B cell (primary cell): Measurements from ENCODE around the gene TMC1. TPM values are rescaled to one million over a fixed set of nuclear protein-coding genes. Genes with fewer than 3 reads are reported as not detected.

Source experiments
- ATAC-seq: fragments of 200-7000 bp; cut with Tn5 transposase; one replicate; pipeline ENCODE4 v1.10.0; 2021; ENCODE audit warnings: low read depth, mild to moderate bottlenecking, moderate number of reproducible peaks, moderate library complexity
- CTCF ChIA-PET: fragments of 350-600 bp; sonication (Branson Sonifier 250); formaldehyde crosslinking; loops from one replicate; lab custom pipeline; 2021; ENCODE audit warnings: antibody characterized with exemption, inconsistent platforms; lab: Charles Lee
- POLR2A ChIA-PET: fragments of 350-600 bp; sonication (Branson Sonifier 250); formaldehyde crosslinking; loops from one replicate; lab custom pipeline; 2021; ENCODE audit warnings: antibody characterized with exemption; lab: Charles Lee
- DNase-seq: peaks from one replicate; pipeline ENCODE4 v3.0.0; 2013
- H2AFZ ChIP-seq: 2 replicates; pipeline ENCODE4 v1.6.1; 2012; ENCODE audit warnings: mild to moderate bottlenecking, low read depth, low read length; ENCODE audit not compliant: insufficient read depth, poor library complexity, severe bottlenecking
- H3K27ac ChIP-seq, 2 donors: 1 replicate in 1 of 2; 2 replicates in 1 of 2; pipeline ENCODE4 v1.5.1; 2012 to 2013; ENCODE audit warnings: low read length in 2 of 2, mild to moderate bottlenecking in 2 of 2, moderate library complexity in 1 of 2
- H3K27me3 ChIP-seq, 4 experiments: fragments of 200-600 bp in 1 of 4; sonication (generic) in 1 of 4; replicated peaks in 1 of 4; 1 replicate in 2 of 4; 2 replicates in 2 of 4; pipeline versions ENCODE4 v1.6.1 to v1.7.0; 2013 to 2016; ENCODE audit warnings: low read length in 3 of 4, mild to moderate bottlenecking in 2 of 4, mixed read lengths in 1 of 4, moderate library complexity in 1 of 4; ENCODE audit not compliant: insufficient read depth in 4 of 4, control insufficient read depth in 3 of 4; ENCODE audit errors: control extremely low read depth in 1 of 4
- H3K36me3 ChIP-seq, 2 experiments: replicated peaks in 1 of 2; 1 replicate in 1 of 2; 2 replicates in 1 of 2; pipeline versions ENCODE4 v1.6.1 to v1.7.1; 2013; ENCODE audit warnings: low read length in 1 of 2; ENCODE audit not compliant: insufficient read depth in 2 of 2, control insufficient read depth in 1 of 2; ENCODE audit errors: control extremely low read depth in 1 of 2, extremely low read depth in 1 of 2
- H3K4me1 ChIP-seq, 2 donors: fragments of 200-600 bp in 1 of 2; sonication (generic) in 1 of 2; 1 replicate in 1 of 2; 2 replicates in 1 of 2; pipeline versions ENCODE4 v1.5.1 to v1.6.1; 2013 to 2017; ENCODE audit warnings: low read length in 2 of 2; ENCODE audit not compliant: control insufficient read depth in 2 of 2, insufficient read depth in 2 of 2
- H3K4me2 ChIP-seq: replicated peaks from 2 replicates; pipeline ENCODE3; 2012; ENCODE audit warnings: mild to moderate bottlenecking, low read depth, low read length; ENCODE audit not compliant: poor library complexity, severe bottlenecking
- H3K4me3 ChIP-seq, 5 experiments: fragments of 200-600 bp in 1 of 5; sonication (generic) in 1 of 5; 1 replicate in 3 of 5; 2 replicates in 2 of 5; pipeline versions ENCODE4 v1.5.1 to v1.7.0; 2011 to 2016; ENCODE audit warnings: low read length in 4 of 5, mild to moderate bottlenecking in 4 of 5, low read depth in 2 of 5, control low read depth in 1 of 5, moderate library complexity in 1 of 5; ENCODE audit not compliant: insufficient read depth in 1 of 5; ENCODE audit errors: control extremely low read depth in 1 of 5, extremely low read depth in 1 of 5
- H3K79me2 ChIP-seq: fragments of 200-600 bp; sonication (generic); one replicate; pipeline ENCODE4 v1.6.0; 2016; ENCODE audit warnings: low read length; ENCODE audit not compliant: control insufficient read depth, insufficient read depth
- H3K9ac ChIP-seq: fragments of 200-600 bp; sonication (generic); 2 replicates; pipeline ENCODE4 v1.6.1; 2017; ENCODE audit warnings: mild to moderate bottlenecking, low read length, moderate library complexity
- H3K9me3 ChIP-seq, 3 donors: one replicate each; pipeline versions ENCODE4 v1.6.1 to v1.7.1; 2013; ENCODE audit warnings: low read length in 2 of 3; ENCODE audit not compliant: control insufficient read depth in 2 of 3, insufficient read depth in 1 of 3; ENCODE audit errors: control extremely low read depth in 1 of 3
- H4K20me1 ChIP-seq: 2 replicates; pipeline ENCODE4 v1.6.0; 2012; ENCODE audit warnings: mild to moderate bottlenecking, low read length; ENCODE audit not compliant: insufficient read depth, control insufficient read depth, poor library complexity, severe bottlenecking
- H3K27ac Mint-ChIP-seq: one replicate; pipeline ENCODE4 v1.8.0; 2021; ENCODE audit warnings: mixed read lengths
- H3K27me3 Mint-ChIP-seq: one replicate; pipeline ENCODE4 v1.8.0; 2021; ENCODE audit warnings: mixed read lengths
- H3K4me1 Mint-ChIP-seq: one replicate; pipeline ENCODE4 v1.8.0; 2021; ENCODE audit warnings: mixed read lengths
- H3K4me3 Mint-ChIP-seq: one replicate; pipeline ENCODE4 v1.8.0; 2021; ENCODE audit warnings: mixed read lengths
- H3K9me3 Mint-ChIP-seq: one replicate; pipeline ENCODE4 v1.8.0; 2022; ENCODE audit warnings: mixed read lengths; ENCODE audit not compliant: insufficient read depth
- EZH2 ChIP-seq: IDR thresholded peaks from 2 replicates; pipeline ENCODE4 v1.6.1; 2012; ENCODE audit warnings: borderline replicate concordance, low read depth, mild to moderate bottlenecking, moderate library complexity, low read length; ENCODE audit not compliant: insufficient read depth, poor library complexity, severe bottlenecking
- WGBS: methylation state at CpG from one replicate; pipeline ENCODE4 v1.1.5; 2013; ENCODE audit warnings: missing lambda C conversion rate; ENCODE audit not compliant: insufficient coverage; 5-methylcytosine and 5-hydroxymethylcytosine counted together
- intact Hi-C: fragments of 100-400 bp; cut with micrococcal nuclease; formaldehyde crosslinking; loops from one replicate; pipeline ENCODE4 v1.10.0; 2022
- polyA plus RNA-seq: library from polyadenylated mRNA; depleted of rRNA; stranded (reverse); fragments of >200 nt; gene quantifications from 2 replicates; pipeline ENCODE4 v1.2.3, GENCODE V29; 2012
- total RNA-seq, 2 donors: library from RNA; stranded (reverse); fragments of 120-200 nt in 1 of 2; gene quantifications; 1 replicate in 1 of 2; 2 replicates in 1 of 2; pipeline versions ENCODE4 v1.2.3 to v1.2.4, GENCODE V29; 2013 to 2022
- TF ChIP-seq, protein P1 (sequence below): fragments of 200-600 bp; IDR thresholded peaks from one replicate; pipeline ENCODE4 v1.8.0; 2022; ENCODE audit warnings: antibody characterized with exemption, mild to moderate bottlenecking

The TMC1 gene
- total and polyA plus RNA-seq, 2 donors (not counting 1 experiment from before 2014, with no cell fraction given), result not detected

DNA sequence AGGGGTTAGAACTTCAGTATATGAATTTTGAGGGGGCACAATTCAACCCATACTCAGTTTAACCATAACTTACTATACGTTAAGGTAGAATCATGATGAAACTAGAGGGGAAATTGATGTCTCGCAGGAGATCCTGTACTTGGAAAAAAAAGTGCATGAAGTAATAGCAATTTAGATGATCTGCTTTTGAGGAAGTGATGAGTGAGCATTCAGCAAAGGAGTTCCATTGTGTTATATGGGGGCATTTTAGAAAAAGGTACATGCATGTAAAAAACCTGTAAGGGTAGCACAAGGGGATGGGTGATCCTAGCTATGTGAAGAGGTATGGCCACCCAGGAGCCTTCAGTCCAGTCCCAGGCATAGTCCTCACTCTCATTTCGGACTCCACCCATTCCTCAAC lies 14.8 kb upstream of the TMC1 start:
- no peak overlapping the region for H3K4me3 ChIP-seq
- H3K9ac ChIP-seq, result no peak overlapping the region
- H3K79me2 ChIP-seq, result no peaks in the 10 kb centered on the region
- POLR2A ChIA-PET, result no interaction called here
- no peaks in the 10 kb centered on the region for H3K4me1 ChIP-seq
- Mint-ChIP-seq H3K4me3 (no peak overlapping the region), H3K4me1 (no peaks in the 10 kb centered on the region), H3K9me3 (no peaks in the 10 kb centered on the region), H3K27ac (no peak overlapping the region), H3K27me3 (no peaks in the 10 kb centered on the region)
- H3K4me2 ChIP-seq, result no peak overlapping the region
- 100% methylated on average over 1 of the region's 3 CpGs for WGBS
- no peak overlapping the region for H3K27ac ChIP-seq
- ATAC-seq, result no peak
- DNase-seq, result no peak
- CTCF ChIA-PET, result no interaction called here
- no peak overlapping the region for H2AFZ ChIP-seq
- H4K20me1 ChIP-seq, result no peaks in the 10 kb centered on the region
- H3K9me3 ChIP-seq, result no peaks in the 10 kb centered on the region
- intact Hi-C loops, result no loop called here
- no peaks in the 10 kb centered on the region for H3K36me3 ChIP-seq
- TF ChIP-seq, protein P1, sequence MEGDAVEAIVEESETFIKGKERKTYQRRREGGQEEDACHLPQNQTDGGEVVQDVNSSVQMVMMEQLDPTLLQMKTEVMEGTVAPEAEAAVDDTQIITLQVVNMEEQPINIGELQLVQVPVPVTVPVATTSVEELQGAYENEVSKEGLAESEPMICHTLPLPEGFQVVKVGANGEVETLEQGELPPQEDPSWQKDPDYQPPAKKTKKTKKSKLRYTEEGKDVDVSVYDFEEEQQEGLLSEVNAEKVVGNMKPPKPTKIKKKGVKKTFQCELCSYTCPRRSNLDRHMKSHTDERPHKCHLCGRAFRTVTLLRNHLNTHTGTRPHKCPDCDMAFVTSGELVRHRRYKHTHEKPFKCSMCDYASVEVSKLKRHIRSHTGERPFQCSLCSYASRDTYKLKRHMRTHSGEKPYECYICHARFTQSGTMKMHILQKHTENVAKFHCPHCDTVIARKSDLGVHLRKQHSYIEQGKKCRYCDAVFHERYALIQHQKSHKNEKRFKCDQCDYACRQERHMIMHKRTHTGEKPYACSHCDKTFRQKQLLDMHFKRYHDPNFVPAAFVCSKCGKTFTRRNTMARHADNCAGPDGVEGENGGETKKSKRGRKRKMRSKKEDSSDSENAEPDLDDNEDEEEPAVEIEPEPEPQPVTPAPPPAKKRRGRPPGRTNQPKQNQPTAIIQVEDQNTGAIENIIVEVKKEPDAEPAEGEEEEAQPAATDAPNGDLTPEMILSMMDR, result no peak
- TF ChIP-seq EZH2, result no peak
- no peaks in the 10 kb centered on the region for H3K27me3 ChIP-seq

DNA sequence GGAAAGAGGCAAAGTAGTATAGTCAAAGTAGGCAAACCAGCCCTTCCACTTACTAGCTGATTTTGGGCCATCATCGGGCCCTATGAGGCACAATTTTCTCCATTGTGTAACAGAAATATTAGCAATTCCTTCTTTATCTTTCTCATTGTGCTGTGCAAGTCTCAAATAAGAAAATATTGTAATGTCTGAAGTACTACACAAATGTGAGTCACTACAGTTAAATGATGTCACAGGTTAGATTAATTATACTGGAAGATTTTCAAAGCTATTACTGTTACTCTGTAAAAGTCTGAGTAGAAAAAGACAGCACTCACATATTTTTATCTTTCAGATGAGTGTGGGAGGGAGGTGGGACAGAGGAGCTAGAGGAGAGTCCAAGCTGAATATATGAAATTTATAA lies 12.4 kb upstream of the TMC1 start:
- no peaks in the 10 kb centered on the region for H3K27me3 ChIP-seq
- no peak overlapping the region for H3K27ac Mint-ChIP-seq
- ATAC-seq, result no peak
- H3K79me2 ChIP-seq, result no peaks in the 10 kb centered on the region
- no peak overlapping the region for H3K4me3 Mint-ChIP-seq
- H4K20me1 ChIP-seq, result no peaks in the 10 kb centered on the region
- CTCF ChIA-PET, result no interaction called here
- no peak overlapping the region for H3K4me2 ChIP-seq
- H3K9ac ChIP-seq, result no peak overlapping the region
- H3K27me3 Mint-ChIP-seq, result no peaks in the 10 kb centered on the region
- intact Hi-C loops, result no loop called here
- no CpG with 5 or more reads among the region's 1 CpG for WGBS
- H3K4me3 ChIP-seq, result no peak overlapping the region
- H3K9me3 ChIP-seq, result no peaks in the 10 kb centered on the region
- POLR2A ChIA-PET, result no interaction called here
- H3K27ac ChIP-seq, result no peak overlapping the region
- TF ChIP-seq, protein P1, result no peak
- TF ChIP-seq EZH2, result no peak
- no peaks in the 10 kb centered on the region for H3K4me1 ChIP-seq
- no peaks in the 10 kb centered on the region for H3K36me3 ChIP-seq
- no peak overlapping the region for H2AFZ ChIP-seq
- H3K4me1 Mint-ChIP-seq, result no peaks in the 10 kb centered on the region
- no peak for DNase-seq
- H3K9me3 Mint-ChIP-seq, result no peaks in the 10 kb centered on the region
